ENCODE results near the gene ZFHX3. TPM values are rescaled to one million over a fixed set of nuclear protein-coding genes. Genes with fewer than 3 reads are reported as not detected.

Gene ZFHX3
- total RNA-seq, 1 donor from 2014 or later: 68.1 TPM

GRCh38 chr16:72921620-72922019, 126.3 kb downstream of the ZFHX3 start:
- Mint-ChIP-seq H3K36me3 (peaks cover 8% of the 10 kb centered on the region), H3K27ac (peak overlapping the region; percentile 84), H3K4me1 (peaks cover 36% of the 10 kb centered on the region), H3K4me3 (peak overlapping the region; percentile 12), H3K27me3 (ENCODE audit: low read depth) (no peaks in the 10 kb centered on the region), H3K9me3 (no peaks in the 10 kb centered on the region)
- TF ChIP-seq CTCF (IDR thresholded peaks at IDR 0.05; ENCODE audit: unreplicated experiment): no peak
- DNase-seq (ENCODE audit: low spot score in 2 of 2, unreplicated experiment in 2 of 2): peak in 1 of 2 experiments; percentile 51

GRCh38 chr16:72921106-72921505, 126.8 kb downstream of the ZFHX3 start:
- DNase-seq (ENCODE audit: low spot score in 2 of 2, unreplicated experiment in 2 of 2): no peak
- Mint-ChIP-seq H3K4me1 (peaks cover 35% of the 10 kb centered on the region), H3K36me3 (peaks cover 8% of the 10 kb centered on the region), H3K27ac (peak overlapping the region; percentile 84), H3K27me3 (ENCODE audit: low read depth) (no peaks in the 10 kb centered on the region), H3K4me3 (no peak overlapping the region), H3K9me3 (no peaks in the 10 kb centered on the region)
- no peak for TF ChIP-seq CTCF (IDR thresholded peaks at IDR 0.05; ENCODE audit: unreplicated experiment)

DNA sequence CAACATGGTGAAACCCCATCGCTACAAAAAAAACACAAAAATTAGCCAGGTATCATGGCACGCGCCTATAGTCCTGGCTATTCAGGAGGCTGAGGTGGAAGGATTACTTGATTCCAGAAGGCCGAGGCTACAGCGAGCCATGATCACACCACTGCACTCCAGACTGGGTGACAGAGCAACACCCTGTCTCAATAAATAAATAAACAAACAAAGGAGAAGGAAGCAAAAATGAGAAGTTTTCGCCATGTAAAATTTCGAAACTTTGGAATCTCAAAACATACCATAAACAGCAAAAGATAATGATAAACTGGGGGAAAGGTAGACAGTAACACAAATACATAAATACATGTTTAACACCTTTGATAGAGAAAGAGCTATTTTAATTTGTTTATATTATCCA, 130.9 kb downstream of the ZFHX3 start:
- DNase-seq (ENCODE audit: low spot score in 2 of 2, unreplicated experiment in 2 of 2): no peak
- Mint-ChIP-seq H3K27me3 (ENCODE audit: low read depth) (no peaks in the 10 kb centered on the region), H3K27ac (no peak overlapping the region), H3K4me1 (peaks cover 27% of the 10 kb centered on the region), H3K9me3 (no peaks in the 10 kb centered on the region), H3K36me3 (peaks cover 8% of the 10 kb centered on the region), H3K4me3 (no peak overlapping the region)
- no peak for TF ChIP-seq CTCF (IDR thresholded peaks at IDR 0.05; ENCODE audit: unreplicated experiment)

DNA sequence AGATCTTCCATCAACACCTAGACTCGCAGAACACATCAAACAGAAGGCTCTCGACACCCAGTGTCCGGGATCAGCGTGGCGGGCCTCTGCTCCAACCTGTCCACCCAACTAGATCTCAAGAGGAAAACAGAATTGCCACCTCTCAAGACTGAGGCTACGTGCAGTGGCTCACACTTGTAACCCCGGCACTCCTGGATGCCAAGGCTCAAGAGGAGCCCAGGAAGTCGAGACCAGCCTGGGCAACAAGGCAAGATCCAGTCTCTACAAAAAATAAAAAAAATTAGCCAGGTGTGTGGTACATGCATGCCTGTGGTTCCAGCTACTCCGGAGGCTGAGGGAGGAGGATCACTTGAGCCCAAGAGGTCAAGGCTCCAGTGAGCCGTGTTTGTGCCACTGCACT, 132.6 kb downstream of the ZFHX3 start:
- TF ChIP-seq CTCF (IDR thresholded peaks at IDR 0.05; ENCODE audit: unreplicated experiment): no peak
- Mint-ChIP-seq H3K4me1 (peaks cover 17% of the 10 kb centered on the region), H3K27me3 (ENCODE audit: low read depth) (no peaks in the 10 kb centered on the region)

DNA sequence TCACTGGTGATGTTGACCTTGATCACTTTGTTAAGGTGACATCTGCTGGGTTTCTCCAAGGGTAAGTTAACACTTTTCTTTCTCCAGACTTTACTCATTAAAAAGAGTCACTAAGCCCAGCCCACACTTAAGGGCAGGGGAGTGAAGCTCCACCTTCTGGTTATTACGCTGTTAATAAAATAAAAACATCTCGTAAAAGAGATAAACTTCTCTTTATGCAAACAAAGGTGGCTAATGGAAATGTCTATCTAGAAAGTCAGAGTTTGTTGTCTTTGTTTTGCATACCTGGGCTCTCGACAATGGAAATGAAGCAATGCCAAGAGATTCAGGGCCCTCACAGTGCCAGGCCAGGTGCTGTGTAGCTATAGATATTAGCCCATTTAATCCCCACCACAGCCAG, 134.4 kb downstream of the ZFHX3 start:
- Mint-ChIP-seq H3K9me3 (no peaks in the 10 kb centered on the region), H3K27ac (no peak overlapping the region)

More for the DNA sequence above, 132.6 kb downstream of the ZFHX3 start:
- Mint-ChIP-seq H3K27ac (no peak overlapping the region), H3K9me3 (no peaks in the 10 kb centered on the region), H3K36me3 (peaks cover 8% of the 10 kb centered on the region), H3K4me3 (no peak overlapping the region)
- no peak for DNase-seq (ENCODE audit: low spot score in 2 of 2, unreplicated experiment in 2 of 2)

More for the DNA sequence above, 134.4 kb downstream of the ZFHX3 start:
- H3K4me3 Mint-ChIP-seq: no peak overlapping the region
- no peaks in the 10 kb centered on the region for H3K27me3 Mint-ChIP-seq (ENCODE audit: low read depth)
- peaks cover 8% of the 10 kb centered on the region for H3K36me3 Mint-ChIP-seq
- DNase-seq (ENCODE audit: low spot score in 2 of 2, unreplicated experiment in 2 of 2): no peak
- H3K4me1 Mint-ChIP-seq: peaks cover 17% of the 10 kb centered on the region
- TF ChIP-seq CTCF (IDR thresholded peaks at IDR 0.05; ENCODE audit: unreplicated experiment): no peak

All from mesothelial cell of epicardium (in vitro differentiated cells).